Measurements from ENCODE around the gene GALNT16. TPM values are rescaled to one million over a fixed set of nuclear protein-coding genes. Genes with fewer than 3 reads are reported as not detected.
"Not testable (repeated sequence)": the region's sequence is repeated elsewhere in the genome, so short reads cannot be mapped to it uniquely, and the experiment has no call there.

Gene GALNT16
- total RNA-seq, 2 donors from 2014 or later, result 0.05 to 0.21 TPM

DNA sequence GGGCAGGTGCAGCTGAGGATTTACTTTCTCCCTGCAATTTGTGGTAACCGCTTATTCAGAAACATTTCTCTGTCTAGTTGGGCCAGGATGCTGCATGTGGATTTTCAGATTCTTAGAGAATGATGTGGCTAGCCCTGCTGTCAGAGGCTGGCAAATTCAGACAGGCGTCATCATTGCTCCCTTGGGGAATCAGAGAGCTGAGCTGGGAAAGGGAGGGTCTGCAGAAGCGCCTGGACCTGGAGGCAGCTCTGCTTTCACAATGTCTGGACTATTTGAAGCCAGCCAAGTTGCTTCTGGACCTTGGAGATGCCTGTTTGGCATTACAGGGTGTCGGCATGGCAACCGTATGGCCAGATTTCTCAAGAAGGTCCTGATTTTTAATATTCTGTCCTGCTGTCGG, 3.4 kb downstream of the GALNT16 start:
- Mint-ChIP-seq H3K4me3 (no peak overlapping the region), H3K9me3 (no peaks in the 10 kb centered on the region), H3K4me1 (ENCODE audit: low read depth) (peaks cover 7% of the 10 kb centered on the region), H3K27me3 (ENCODE audit: low read depth) (peaks cover 43% of the 10 kb centered on the region), H3K27ac (no peak overlapping the region), H3K36me3 (ENCODE audit: insufficient read depth in 2 of 2) (no peaks in the 10 kb centered on the region)
- DNase-seq (no peak), ATAC-seq (replicated peaks in 1 of 2) (no peak)

DNA sequence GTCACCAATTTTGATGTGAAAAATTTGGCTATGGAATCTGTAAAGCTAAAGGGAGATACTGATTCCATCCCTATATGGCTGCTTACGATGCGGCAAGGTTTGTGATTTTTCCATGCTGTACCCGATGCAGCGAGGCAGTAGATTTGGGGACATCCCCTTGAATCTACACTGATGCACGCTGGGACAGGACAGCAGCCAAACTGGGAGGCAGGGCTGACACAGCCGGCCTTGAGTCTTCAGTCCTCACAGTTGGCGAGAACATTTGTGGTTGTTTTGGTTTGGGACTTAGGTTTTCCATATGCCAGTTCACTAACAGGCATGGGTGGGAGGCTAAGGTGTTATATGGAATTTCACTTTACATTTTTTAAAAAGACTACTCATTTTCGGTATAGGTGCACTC, 3.8 kb downstream of the GALNT16 start:
- no peaks in the 10 kb centered on the region for H3K9me3 Mint-ChIP-seq
- ATAC-seq (replicated peaks in 1 of 2) (no peak), DNase-seq (no peak)
- H3K4me1 Mint-ChIP-seq (ENCODE audit: low read depth), result peaks cover 7% of the 10 kb centered on the region
- peaks cover 38% of the 10 kb centered on the region for H3K27me3 Mint-ChIP-seq (ENCODE audit: low read depth)
- H3K27ac Mint-ChIP-seq, result no peak overlapping the region
- no peak overlapping the region for H3K4me3 Mint-ChIP-seq
- no peaks in the 10 kb centered on the region for H3K36me3 Mint-ChIP-seq (ENCODE audit: insufficient read depth in 2 of 2)

GRCh38 chr14:69266572-69267345, 6.8 kb downstream of the GALNT16 start:
- Mint-ChIP-seq H3K4me1 (ENCODE audit: low read depth) (no peaks in the 10 kb centered on the region), H3K9me3 (no peaks in the 10 kb centered on the region)

GRCh38 chr14:69267492-69267891, 7.5 kb downstream of the GALNT16 start:
- no peaks in the 10 kb centered on the region for H3K36me3 Mint-ChIP-seq (ENCODE audit: insufficient read depth in 2 of 2)
- DNase-seq, result no peak
- H3K4me1 Mint-ChIP-seq (ENCODE audit: low read depth), result no peaks in the 10 kb centered on the region
- H3K4me3 Mint-ChIP-seq, result no peak overlapping the region
- H3K27ac Mint-ChIP-seq, result no peak overlapping the region
- H3K9me3 Mint-ChIP-seq, result no peaks in the 10 kb centered on the region
- peaks cover 16% of the 10 kb centered on the region for H3K27me3 Mint-ChIP-seq (ENCODE audit: low read depth)
- no peak for ATAC-seq (replicated peaks in 1 of 2)

More at GRCh38 chr14:69266572-69267345, 6.8 kb downstream of the GALNT16 start:
- H3K27me3 Mint-ChIP-seq (ENCODE audit: low read depth), result peaks cover 24% of the 10 kb centered on the region
- no peak overlapping the region for H3K4me3 Mint-ChIP-seq
- H3K27ac Mint-ChIP-seq, result no peak overlapping the region
- DNase-seq, result no peak
- no peak for ATAC-seq (replicated peaks in 1 of 2)
- no peaks in the 10 kb centered on the region for H3K36me3 Mint-ChIP-seq (ENCODE audit: insufficient read depth in 2 of 2)

DNA sequence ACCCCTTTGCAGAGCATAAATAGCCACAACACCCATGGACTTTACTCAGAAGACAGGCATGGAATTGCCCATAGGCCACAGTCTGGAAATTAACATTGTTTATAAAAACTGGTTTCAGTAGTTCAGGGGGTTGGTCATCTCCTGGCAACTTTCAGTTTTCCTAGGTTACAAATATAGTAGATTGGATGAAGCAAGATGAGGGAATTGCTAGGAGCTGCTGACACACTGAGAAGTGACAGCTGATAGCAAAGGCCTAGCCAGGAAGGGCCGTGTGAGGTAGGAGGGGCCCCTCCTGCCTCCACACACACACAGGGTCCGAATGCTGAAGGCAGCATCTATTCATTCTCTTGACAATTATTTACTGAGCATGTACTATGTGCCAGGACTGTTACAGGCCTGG, 8.3 kb downstream of the GALNT16 start:
- no peaks in the 10 kb centered on the region for H3K4me1 Mint-ChIP-seq (ENCODE audit: low read depth)
- no peak overlapping the region for H3K4me3 Mint-ChIP-seq
- DNase-seq, result no peak
- no peaks in the 10 kb centered on the region for H3K9me3 Mint-ChIP-seq
- H3K27me3 Mint-ChIP-seq (ENCODE audit: low read depth), result peaks cover 15% of the 10 kb centered on the region
- no peaks in the 10 kb centered on the region for H3K36me3 Mint-ChIP-seq (ENCODE audit: insufficient read depth in 2 of 2)
- H3K27ac Mint-ChIP-seq, result no peak overlapping the region
- no peak for ATAC-seq (replicated peaks in 1 of 2)

GRCh38 chr14:69268763-69269162, 8.8 kb downstream of the GALNT16 start:
- no peak for DNase-seq
- H3K4me1 Mint-ChIP-seq (ENCODE audit: low read depth), result no peaks in the 10 kb centered on the region
- H3K27ac Mint-ChIP-seq, result no peak overlapping the region
- no peak for ATAC-seq (replicated peaks in 1 of 2)
- H3K27me3 Mint-ChIP-seq (ENCODE audit: low read depth), result peaks cover 14% of the 10 kb centered on the region
- H3K36me3 Mint-ChIP-seq (ENCODE audit: insufficient read depth in 2 of 2), result no peaks in the 10 kb centered on the region
- no peak overlapping the region for H3K4me3 Mint-ChIP-seq
- no peaks in the 10 kb centered on the region for H3K9me3 Mint-ChIP-seq

DNA sequence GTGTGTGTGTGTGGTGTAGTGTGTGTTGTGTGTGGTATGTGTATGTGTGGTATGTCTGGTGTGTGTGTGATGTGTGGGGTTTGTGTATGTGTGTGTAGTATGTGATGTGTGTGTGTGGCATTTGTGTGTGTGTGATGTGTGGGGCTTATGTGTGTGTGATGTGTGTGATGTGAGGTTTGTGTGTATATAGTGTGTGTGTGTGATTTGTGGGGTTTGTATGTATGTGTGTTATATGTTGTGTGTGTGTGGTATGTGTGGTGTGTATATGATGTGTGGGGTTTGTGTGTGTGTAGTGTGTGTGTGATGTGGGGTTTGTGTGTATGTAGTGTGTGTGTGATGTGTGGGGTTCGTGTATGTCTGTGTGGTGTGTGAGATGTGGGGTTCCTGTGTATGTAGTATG, 9.4 kb downstream of the GALNT16 start:
- DNase-seq (no peak), ATAC-seq (replicated peaks in 1 of 2) (no peak)
- no peak overlapping the region for H3K27ac Mint-ChIP-seq
- H3K9me3 Mint-ChIP-seq, result no peaks in the 10 kb centered on the region
- H3K4me3 Mint-ChIP-seq, result no peak overlapping the region
- peaks cover 9% of the 10 kb centered on the region for H3K27me3 Mint-ChIP-seq (ENCODE audit: low read depth)
- H3K4me1 Mint-ChIP-seq (ENCODE audit: low read depth), result no peaks in the 10 kb centered on the region
- H3K36me3 Mint-ChIP-seq (ENCODE audit: insufficient read depth in 2 of 2), result no peaks in the 10 kb centered on the region

DNA sequence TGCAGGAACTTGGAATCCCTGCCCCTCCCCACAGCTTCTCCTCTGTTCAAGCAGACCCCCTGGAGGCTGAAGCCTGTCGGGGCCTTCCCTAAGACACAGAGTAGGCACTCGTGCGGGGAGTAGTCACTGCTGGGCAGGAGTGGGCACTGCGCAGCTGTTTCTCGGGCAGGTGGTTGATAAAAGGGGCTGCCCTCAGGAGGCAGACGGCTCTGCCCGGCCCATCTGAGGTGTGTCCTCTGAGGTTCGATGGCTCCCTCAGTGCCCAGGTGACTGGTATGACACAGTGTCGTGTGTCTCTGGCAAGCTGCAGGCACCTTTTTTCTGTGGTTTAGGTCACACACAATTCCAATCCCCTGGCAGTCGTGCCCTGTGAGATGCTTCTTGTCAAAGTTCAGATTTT, 10.1 kb downstream of the GALNT16 start:
- H3K36me3 Mint-ChIP-seq (ENCODE audit: insufficient read depth in 2 of 2), result no peaks in the 10 kb centered on the region
- H3K27ac Mint-ChIP-seq, result no peak overlapping the region
- ATAC-seq (replicated peaks in 1 of 2) (no peak), DNase-seq (no peak)
- H3K27me3 Mint-ChIP-seq (ENCODE audit: low read depth), result peaks cover 16% of the 10 kb centered on the region
- no peaks in the 10 kb centered on the region for H3K9me3 Mint-ChIP-seq
- no peak overlapping the region for H3K4me3 Mint-ChIP-seq
- H3K4me1 Mint-ChIP-seq (ENCODE audit: low read depth), result no peaks in the 10 kb centered on the region

- Mint-ChIP-seq H3K27ac (no peak overlapping the region), H3K27me3 (ENCODE audit: low read depth) (peaks cover 24% of the 10 kb centered on the region), H3K4me1 (ENCODE audit: low read depth) (no peaks in the 10 kb centered on the region), H3K4me3 (no peak overlapping the region), H3K36me3 (ENCODE audit: insufficient read depth in 2 of 2) (no peaks in the 10 kb centered on the region), H3K9me3 (peaks cover 0 to 1% of the 10 kb centered on the region in 2 donors)
- no peak for ATAC-seq (replicated peaks in 1 of 2)
- DNase-seq, result no peak
Measured at GRCh38 chr14:69270795-69271708, 11.1 kb downstream of the GALNT16 start.

GRCh38 chr14:69274321-69274720, 14.4 kb downstream of the GALNT16 start:
- no peak for DNase-seq
- H3K36me3 Mint-ChIP-seq (ENCODE audit: insufficient read depth in 2 of 2), result no peaks in the 10 kb centered on the region
- H3K4me3 Mint-ChIP-seq, result no peak overlapping the region
- ATAC-seq (replicated peaks in 1 of 2), result no peak
- H3K27me3 Mint-ChIP-seq (ENCODE audit: low read depth), result peaks cover 24% of the 10 kb centered on the region
- H3K9me3 Mint-ChIP-seq, result peaks cover 0 to 1% of the 10 kb centered on the region in 2 donors
- H3K4me1 Mint-ChIP-seq (ENCODE audit: low read depth), result no peaks in the 10 kb centered on the region
- H3K27ac Mint-ChIP-seq, result no peak overlapping the region

DNA sequence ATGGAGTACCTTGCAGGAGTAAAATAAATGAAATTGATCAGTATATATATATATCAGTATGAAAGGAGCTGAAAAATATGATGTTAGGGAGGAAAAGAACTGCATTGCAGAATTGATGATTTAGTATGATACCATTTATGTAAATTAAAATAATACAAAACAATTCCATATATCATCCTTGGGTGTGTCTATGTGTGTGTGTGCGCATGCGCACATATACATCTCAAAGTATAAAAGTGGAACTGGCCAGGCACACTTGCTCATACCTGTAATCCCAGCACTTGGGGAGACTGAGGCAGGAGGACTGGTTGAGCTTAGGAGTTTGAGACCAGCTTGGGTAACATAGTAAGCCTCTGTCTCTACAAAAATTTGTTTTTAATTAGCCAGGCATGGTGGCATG, 15.4 kb downstream of the GALNT16 start:
- H3K9me3 Mint-ChIP-seq, result peaks cover 0 to 1% of the 10 kb centered on the region in 2 donors
- no peaks in the 10 kb centered on the region for H3K4me1 Mint-ChIP-seq (ENCODE audit: low read depth)
- no peak for DNase-seq
- ATAC-seq (replicated peaks in 1 of 2), result no peak
- no peak overlapping the region for H3K27ac Mint-ChIP-seq
- H3K4me3 Mint-ChIP-seq, result no peak overlapping the region
- no peaks in the 10 kb centered on the region for H3K36me3 Mint-ChIP-seq (ENCODE audit: insufficient read depth in 2 of 2)
- peaks cover 29% of the 10 kb centered on the region for H3K27me3 Mint-ChIP-seq (ENCODE audit: low read depth)

DNA sequence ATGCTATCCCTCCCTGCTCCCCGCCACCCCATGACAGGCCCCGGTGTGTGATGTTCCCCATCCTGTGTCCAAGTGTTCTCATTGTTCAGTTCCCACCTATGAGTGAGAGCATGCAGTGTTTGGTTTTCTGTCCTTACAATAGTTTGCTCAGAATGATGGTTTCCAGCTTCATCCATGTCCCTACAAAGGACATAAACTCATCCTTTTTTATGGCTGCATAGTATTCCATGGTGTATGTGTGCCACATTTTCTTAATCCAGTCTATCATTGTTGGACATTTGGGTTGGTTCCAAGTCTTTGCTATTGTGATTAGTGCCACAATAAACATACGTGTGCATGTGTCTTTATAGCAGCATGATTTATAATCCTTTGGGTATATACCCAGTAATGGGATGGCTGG, 17.4 kb downstream of the GALNT16 start:
- H3K4me1 Mint-ChIP-seq (ENCODE audit: low read depth); H3K36me3 Mint-ChIP-seq (ENCODE audit: insufficient read depth in 2 of 2); H3K4me3 Mint-ChIP-seq; ATAC-seq (replicated peaks in 1 of 2); H3K27ac Mint-ChIP-seq; H3K9me3 Mint-ChIP-seq; DNase-seq: not testable (repeated sequence)
- peaks cover 29% of the 10 kb centered on the region for H3K27me3 Mint-ChIP-seq (ENCODE audit: low read depth)

DNA sequence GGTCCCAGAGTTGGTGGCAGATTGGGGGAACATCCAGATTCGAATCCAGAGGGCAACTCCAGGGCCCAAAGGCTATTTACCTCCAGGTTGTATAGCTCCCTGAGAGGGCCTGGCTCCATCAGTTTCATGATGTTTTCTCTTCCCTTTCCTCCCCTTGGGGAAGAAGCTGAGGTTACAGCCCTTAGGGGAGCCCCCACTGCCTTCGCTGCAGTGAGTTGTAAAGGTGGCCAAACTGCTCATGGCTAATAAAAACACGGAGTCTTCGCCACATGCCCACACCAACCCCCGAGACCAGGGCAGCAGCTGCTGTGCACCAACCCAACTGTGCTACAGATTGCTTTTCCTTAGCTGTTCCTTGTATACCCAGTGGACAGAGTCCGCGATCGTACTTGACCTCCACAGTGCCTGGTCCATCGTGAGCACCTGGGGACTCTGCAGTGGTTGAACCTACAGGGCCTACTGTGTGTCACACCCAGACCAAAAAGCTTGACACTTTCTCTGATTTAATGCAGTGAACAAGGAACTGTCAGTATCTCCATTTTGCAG, 20.9 kb downstream of the GALNT16 start:
- Mint-ChIP-seq H3K36me3 (ENCODE audit: insufficient read depth in 2 of 2) (no peaks in the 10 kb centered on the region), H3K9me3 (no peaks in the 10 kb centered on the region), H3K4me3 (no peak overlapping the region)

More for the DNA sequence above, 20.9 kb downstream of the GALNT16 start:
- no peaks in the 10 kb centered on the region for H3K4me1 Mint-ChIP-seq (ENCODE audit: low read depth)
- DNase-seq (no peak), ATAC-seq (replicated peaks in 1 of 2) (no peak)
- H3K27me3 Mint-ChIP-seq (ENCODE audit: low read depth), result peaks cover 8% of the 10 kb centered on the region
- H3K27ac Mint-ChIP-seq, result no peak overlapping the region

Measured in activated T-cell treated with anti-CD3 and anti-CD28 coated beads, Interleukin-2, amount 50 U/mL, for 72 hours (primary cell).